Chondrocyte (in vitro differentiated cells): ENCODE results near the gene GCAT. TPM values are rescaled to one million over a fixed set of nuclear protein-coding genes. Genes with fewer than 3 reads are reported as not detected.
A peak's percentile ranks its signal among the peaks of the same experiment; 100 is the strongest.

Experiments
- DNase-seq: peaks from one replicate; pipeline ENCODE4 v3.0.0; 2021; ENCODE audit warnings: mixed read lengths, low spot score
- H3K27ac Mint-ChIP-seq: one replicate; pipeline ENCODE4 v1.8.0; 2021; ENCODE audit warnings: mild to moderate bottlenecking, moderate library complexity, mixed read lengths; ENCODE audit not compliant: unreplicated experiment
- H3K27me3 Mint-ChIP-seq: 2 replicates; pipeline ENCODE4 v1.8.0; 2021; ENCODE audit warnings: low read depth, mixed read lengths
- H3K36me3 Mint-ChIP-seq: 2 replicates; pipeline ENCODE4 v1.8.0; 2021; ENCODE audit warnings: low read depth, mixed read lengths
- H3K4me1 Mint-ChIP-seq: 2 replicates; pipeline ENCODE4 v1.8.0; 2021; ENCODE audit warnings: low read depth, mild to moderate bottlenecking, mixed read lengths
- H3K4me3 Mint-ChIP-seq: one replicate; pipeline ENCODE4 v1.8.0; 2021; ENCODE audit warnings: mild to moderate bottlenecking, moderate library complexity, mixed read lengths; ENCODE audit not compliant: unreplicated experiment
- H3K9me3 Mint-ChIP-seq: 2 replicates; pipeline ENCODE4 v1.8.0; 2021; ENCODE audit warnings: low read depth, mixed read lengths
- CTCF ChIP-seq: fragments of 200-600 bp; sonication (generic); IDR thresholded peaks from 2 replicates; pipeline ENCODE4 v1.5.0; 2021; ENCODE audit warnings: antibody characterized with exemption, mild to moderate bottlenecking, moderate library complexity
- total RNA-seq: library from RNA; stranded (reverse); gene quantifications from 3 replicates; pipeline ENCODE4 v1.2.1, GENCODE V29; 2021

Gene GCAT
- total RNA-seq, 1 donor from 2014 or later, result 24.8 TPM

- no peak for DNase-seq
- TF ChIP-seq CTCF, result peak; percentile 26
- Mint-ChIP-seq H3K9me3 (no peaks in the 10 kb centered on the region), H3K4me3 (no peak overlapping the region), H3K27ac (no peak overlapping the region), H3K27me3 (no peaks in the 10 kb centered on the region), H3K36me3 (no peaks in the 10 kb centered on the region), H3K4me1 (peaks cover 8% of the 10 kb centered on the region)
These were observed 25.2 kb upstream of the GCAT start for GRCh38 chr22:37782340-37783168.

GRCh38 chr22:37784829-37785495 is 22.8 kb upstream of the GCAT start:
- Mint-ChIP-seq H3K27me3 (no peaks in the 10 kb centered on the region), H3K4me1 (peaks cover 8% of the 10 kb centered on the region), H3K9me3 (no peaks in the 10 kb centered on the region), H3K36me3 (no peaks in the 10 kb centered on the region), H3K27ac (no peak overlapping the region), H3K4me3 (no peak overlapping the region)
- DNase-seq, result no peak
- no peak for TF ChIP-seq CTCF

- H3K4me1 Mint-ChIP-seq, result peaks cover 3% of the 10 kb centered on the region
These were observed 17.5 kb upstream of the GCAT start for GRCh38 chr22:37790234-37790633.

GRCh38 chr22:37792494-37792893 is 15.2 kb upstream of the GCAT start:
- no peak overlapping the region for H3K4me3 Mint-ChIP-seq
- H3K36me3 Mint-ChIP-seq, result no peaks in the 10 kb centered on the region
- H3K4me1 Mint-ChIP-seq, result peaks cover 3% of the 10 kb centered on the region
- TF ChIP-seq CTCF, result no peak
- DNase-seq, result no peak
- no peaks in the 10 kb centered on the region for H3K9me3 Mint-ChIP-seq
- H3K27ac Mint-ChIP-seq, result no peak overlapping the region
- no peaks in the 10 kb centered on the region for H3K27me3 Mint-ChIP-seq

More at GRCh38 chr22:37790234-37790633, 17.5 kb upstream of the GCAT start:
- no peak for TF ChIP-seq CTCF
- no peak for DNase-seq
- Mint-ChIP-seq H3K9me3 (no peaks in the 10 kb centered on the region), H3K4me3 (no peak overlapping the region), H3K36me3 (no peaks in the 10 kb centered on the region), H3K27me3 (no peaks in the 10 kb centered on the region), H3K27ac (no peak overlapping the region)

GRCh38 chr22:37794376-37794775 is 13.4 kb upstream of the GCAT start:
- Mint-ChIP-seq H3K27me3 (no peaks in the 10 kb centered on the region), H3K27ac (no peak overlapping the region), H3K4me1 (peaks cover 3% of the 10 kb centered on the region), H3K36me3 (no peaks in the 10 kb centered on the region), H3K4me3 (no peak overlapping the region), H3K9me3 (no peaks in the 10 kb centered on the region)
- TF ChIP-seq CTCF, result no peak
- no peak for DNase-seq
